H1 (cell line): ENCODE data around the gene CMYA5. TPM values are rescaled to one million over a fixed set of nuclear protein-coding genes. Genes with fewer than 3 reads are reported as not detected.

Experiments
- CTCF ChIA-PET: fragments of 300-600 bp; sonication (Branson Sonifier 250); formaldehyde crosslinking; loops from one replicate; lab custom pipeline; 2021; ENCODE audit not compliant: partially characterized antibody; lab: Charles Lee
- POLR2A ChIA-PET: fragments of 300-600 bp; sonication (Branson Sonifier 250); formaldehyde crosslinking; loops from one replicate; lab custom pipeline; 2021; ENCODE audit warnings: inconsistent platforms; ENCODE audit not compliant: partially characterized antibody; lab: Charles Lee
- DNase-seq, 2 experiments: peaks; one replicate each; pipeline versions ENCODE4 v3.0.0 to v3.0.0-alpha.2; 2010 to 2022; ENCODE audit warnings: low spot score in 2 of 2, low read depth in 1 of 2, mixed read lengths in 1 of 2
- FAIRE-seq: peaks from 2 replicates; lab custom pipeline; 2011; peaks lifted over from hg19 to GRCh38; lab: Jason Lieb, UNC
- H2AFZ ChIP-seq: 2 replicates; pipeline ENCODE4 v1.8.1; 2012; ENCODE audit warnings: low read length, inconsistent platforms
- H2AK5ac ChIP-seq: 2 replicates; pipeline ENCODE4 v1.6.1; 2013; ENCODE audit warnings: low read depth, low read length
- H2BK120ac ChIP-seq: replicated peaks from 2 replicates; pipeline ENCODE3; 2013; ENCODE audit warnings: low read depth, low read length, inconsistent platforms
- H2BK12ac ChIP-seq: 2 replicates; pipeline ENCODE4 v1.6.1; 2013; ENCODE audit warnings: low read depth, low read length
- H2BK15ac ChIP-seq: 2 replicates; pipeline ENCODE4 v1.6.1; 2013; ENCODE audit warnings: low read length
- H2BK20ac ChIP-seq: 2 replicates; pipeline ENCODE4 v1.6.1; 2013; ENCODE audit warnings: low read length
- H2BK5ac ChIP-seq: 2 replicates; pipeline ENCODE4 v1.6.1; 2013; ENCODE audit warnings: low read depth, low read length
- H3K14ac ChIP-seq: 2 replicates; pipeline ENCODE4 v1.6.1; 2013; ENCODE audit warnings: inconsistent platforms; ENCODE audit not compliant: insufficient read length
- H3K18ac ChIP-seq: 2 replicates; pipeline ENCODE4 v1.6.1; 2013; ENCODE audit warnings: low read length; ENCODE audit errors: extremely low read depth
- H3K23ac ChIP-seq: 2 replicates; pipeline ENCODE4 v1.6.1; 2013; ENCODE audit warnings: inconsistent platforms; ENCODE audit not compliant: insufficient read length
- H3K23me2 ChIP-seq: 2 replicates; pipeline ENCODE4 v1.6.1; 2013; ENCODE audit warnings: low read depth, low read length
- H3K27ac ChIP-seq: 2 replicates; pipeline ENCODE4 v1.6.1; 2011; ENCODE audit warnings: low read depth, low read length, inconsistent platforms
- H3K27me3 ChIP-seq, 4 experiments: replicated peaks in 1 of 4; 1 replicate in 1 of 4; 2 replicates in 3 of 4; pipeline versions ENCODE4 v1.6.1 to v1.8.1; 2011 to 2013; ENCODE audit warnings: low read length in 3 of 4, mild to moderate bottlenecking in 3 of 4, inconsistent platforms in 2 of 4, mixed read lengths in 2 of 4, moderate library complexity in 1 of 4; ENCODE audit not compliant: control insufficient read depth in 3 of 4, insufficient read depth in 3 of 4; ENCODE audit errors: extremely low read depth in 1 of 4
- H3K36me3 ChIP-seq, 4 experiments: 2 replicates each; pipeline versions ENCODE4 v1.6.1 to v1.8.1; 2011 to 2013; ENCODE audit warnings: mild to moderate bottlenecking in 4 of 4, low read length in 3 of 4, moderate library complexity in 2 of 4, control low read depth in 1 of 4, inconsistent platforms in 1 of 4; ENCODE audit not compliant: insufficient read depth in 4 of 4, control insufficient read depth in 2 of 4
- H3K4ac ChIP-seq: replicated peaks from 2 replicates; pipeline ENCODE3; 2013; ENCODE audit warnings: low read length, low read depth, mixed read lengths, inconsistent platforms; ENCODE audit not compliant: insufficient read length
- H3K4me1 ChIP-seq, 4 experiments: replicated peaks in 1 of 4; 1 replicate in 1 of 4; 2 replicates in 3 of 4; pipeline versions ENCODE4 v1.6.1 to v1.8.1; 2011 to 2013; ENCODE audit warnings: low read length in 3 of 4, inconsistent platforms in 2 of 4, mixed read lengths in 1 of 4; ENCODE audit not compliant: insufficient read depth in 4 of 4, control insufficient read depth in 3 of 4
- H3K4me2 ChIP-seq, 2 experiments: 2 replicates each; pipeline versions ENCODE4 v1.6.1 to v1.8.1; 2011 to 2013; ENCODE audit warnings: low read depth in 2 of 2, low read length in 2 of 2, control low read depth in 1 of 2, inconsistent platforms in 1 of 2, mild to moderate bottlenecking in 1 of 2; ENCODE audit not compliant: insufficient read depth in 1 of 2
- H3K4me3 ChIP-seq, 4 experiments: fragments of 200-600, 300-600 bp in 1 of 4; sonication (generic), shearing (Covaris generic), sonication (Bioruptor Twin) in 1 of 4; 2 replicates each; pipeline versions ENCODE4 v1.5.1 to v1.8.1; 2011 to 2016; ENCODE audit warnings: low read length in 4 of 4, low read depth in 3 of 4, control low read depth in 2 of 4, inconsistent platforms in 2 of 4, mild to moderate bottlenecking in 2 of 4, mixed read lengths in 1 of 4, moderate library complexity in 1 of 4; ENCODE audit not compliant: insufficient read depth in 2 of 4; ENCODE audit errors: extremely low read depth in 1 of 4
- H3K56ac ChIP-seq: replicated peaks from 2 replicates; pipeline ENCODE3; 2013; ENCODE audit warnings: low read depth, mild to moderate bottlenecking, mixed read lengths, low read length, inconsistent platforms; ENCODE audit not compliant: insufficient read length
- H3K79me1 ChIP-seq: 2 replicates; pipeline ENCODE4 v1.6.1; 2013; ENCODE audit warnings: low read depth, low read length, control low read depth
- H3K79me2 ChIP-seq, 2 experiments: 2 replicates each; pipeline versions ENCODE4 v1.6.1 to v1.8.1; 2012 to 2013; ENCODE audit warnings: low read length in 2 of 2, mild to moderate bottlenecking in 2 of 2, inconsistent platforms in 1 of 2; ENCODE audit not compliant: insufficient read depth in 2 of 2, control insufficient read depth in 1 of 2
- H3K9ac ChIP-seq, 4 experiments: replicated peaks in 1 of 4; 1 replicate in 1 of 4; 2 replicates in 3 of 4; pipeline versions ENCODE4 v1.6.1 to v1.8.1; 2011 to 2013; ENCODE audit warnings: low read depth in 3 of 4, low read length in 3 of 4, control low read depth in 2 of 4, mild to moderate bottlenecking in 2 of 4, moderate library complexity in 2 of 4, inconsistent platforms in 1 of 4; ENCODE audit errors: extremely low read depth in 1 of 4
- H3K9me3 ChIP-seq, 2 experiments: 2 replicates each; pipeline versions ENCODE4 v1.6.1 to v1.8.1; 2012 to 2013; ENCODE audit warnings: mild to moderate bottlenecking in 2 of 2, moderate library complexity in 2 of 2, control low read depth in 1 of 2, inconsistent platforms in 1 of 2, low read depth in 1 of 2, low read length in 1 of 2, mixed read lengths in 1 of 2; ENCODE audit not compliant: insufficient read depth in 2 of 2
- H4K20me1 ChIP-seq, 2 experiments: replicated peaks in 1 of 2; 2 replicates each; pipeline versions ENCODE3 to v1.8.1; 2011 to 2013; ENCODE audit warnings: inconsistent platforms in 2 of 2, low read length in 2 of 2, mild to moderate bottlenecking in 1 of 2; ENCODE audit not compliant: insufficient read depth in 2 of 2, control insufficient read depth in 1 of 2
- H4K5ac ChIP-seq: 2 replicates; pipeline ENCODE4 v1.6.1; 2013; ENCODE audit warnings: low read length, low read depth, mixed read lengths, inconsistent platforms; ENCODE audit not compliant: insufficient read length
- H4K8ac ChIP-seq: 2 replicates; pipeline ENCODE4 v1.8.0; 2013; ENCODE audit warnings: mild to moderate bottlenecking, moderate library complexity, low read length, inconsistent platforms; ENCODE audit not compliant: insufficient read depth; ENCODE audit errors: extremely low read depth
- H4K91ac ChIP-seq: replicated peaks from 2 replicates; pipeline ENCODE3; 2013; ENCODE audit warnings: low read length, mixed read lengths, inconsistent platforms; ENCODE audit not compliant: insufficient read length
- CTBP2 ChIP-seq: IDR thresholded peaks from 2 replicates; pipeline ENCODE4 v1.7.0; 2011; ENCODE audit warnings: borderline replicate concordance, mild to moderate bottlenecking, moderate library complexity, mixed read lengths, low read length; ENCODE audit not compliant: insufficient read depth, insufficient read length
- PHF8 ChIP-seq: fragments of 200-600 bp; sonication (generic); conservative IDR thresholded peaks from 2 replicates; pipeline ENCODE4 v1.7.1; 2012; ENCODE audit warnings: low read depth, mild to moderate bottlenecking, inconsistent platforms, low read length, moderate library complexity
- RNF2 ChIP-seq: fragments of 200-900, 300-1000 bp; sonication (generic); IDR thresholded peaks from 2 replicates; pipeline ENCODE4 v1.7.1; 2016; ENCODE audit warnings: borderline replicate concordance, low read depth, mild to moderate bottlenecking, antibody characterized with exemption, low read length; ENCODE audit not compliant: poor library complexity, severe bottlenecking; ENCODE audit errors: missing control alignments
- SIN3A ChIP-seq, 2 experiments: IDR thresholded peaks in 1 of 2; conservative IDR thresholded peaks in 1 of 2; 2 replicates each; pipeline ENCODE4 v1.6.1; 2011 to 2012; ENCODE audit warnings: low read length in 2 of 2, improper control_type of control experiment in 1 of 2, low read depth in 1 of 2, mild to moderate bottlenecking in 1 of 2
- SUZ12 ChIP-seq: fragments of 200-600 bp; sonication (generic); IDR thresholded peaks from 2 replicates; pipeline ENCODE4 v1.6.1; 2012; ENCODE audit warnings: mild to moderate bottlenecking, inconsistent platforms, low read length, moderate library complexity, mixed read lengths
- TAF1 ChIP-seq: IDR thresholded peaks from 2 replicates; pipeline ENCODE4 v1.6.1; 2011; ENCODE audit warnings: mild to moderate bottlenecking, low read depth, low read length
- TCF12 ChIP-seq: IDR thresholded peaks from 2 replicates; pipeline ENCODE4 v1.6.1; 2011; ENCODE audit warnings: low read depth, mild to moderate bottlenecking, low read length
- WGBS, 2 experiments: shearing (Covaris generic) in 1 of 2; methylation state at CpG; one replicate each; pipeline versions ENCODE4 v1.1.6 to v1.1.7; 2013 to 2015; ENCODE audit warnings: low lambda C conversion rate in 2 of 2, mixed read lengths in 2 of 2, inconsistent platforms in 1 of 2, low coverage in 1 of 2, missing lambda C conversion rate in 1 of 2; ENCODE audit not compliant: insufficient replicate concordance in 2 of 2, insufficient coverage in 1 of 2, insufficient read length in 1 of 2; ENCODE audit errors: extremely low coverage in 1 of 2, missing lambda C conversion rate in 1 of 2; 5-methylcytosine and 5-hydroxymethylcytosine counted together
- polyA plus RNA-seq, 7 experiments: library from polyadenylated mRNA; depleted of rRNA in 3 of 7; stranded (reverse) in 5 of 7; unstranded in 2 of 7; fragments of >200 nt in 5 of 7; fragments of 200-250 nt in 2 of 7; gene quantifications; 1 replicate in 5 of 7; 2 replicates in 1 of 7; 4 replicates in 1 of 7; pipeline versions ENCODE4 v1.2.1 to v1.2.3, GENCODE V29; 2011 to 2013; ENCODE audit warnings: missing spikeins in 2 of 7, mixed read lengths in 2 of 7
- total RNA-seq: library from RNA; stranded (reverse); fragmentation: NEBNext Ultra II Directional; extraction: Animal tissue kit (Norgen Biotek cat#: 25700); gene quantifications from 2 replicates; pipeline ENCODE4 v1.2.1, GENCODE V29; 2021

Gene CMYA5
- total and polyA plus RNA-seq, 2 of the 8 experiments (the other 6 are each of a cell fraction or from before 2014, with no cell fraction given), result 0.88 to 0.95 TPM

DNA sequence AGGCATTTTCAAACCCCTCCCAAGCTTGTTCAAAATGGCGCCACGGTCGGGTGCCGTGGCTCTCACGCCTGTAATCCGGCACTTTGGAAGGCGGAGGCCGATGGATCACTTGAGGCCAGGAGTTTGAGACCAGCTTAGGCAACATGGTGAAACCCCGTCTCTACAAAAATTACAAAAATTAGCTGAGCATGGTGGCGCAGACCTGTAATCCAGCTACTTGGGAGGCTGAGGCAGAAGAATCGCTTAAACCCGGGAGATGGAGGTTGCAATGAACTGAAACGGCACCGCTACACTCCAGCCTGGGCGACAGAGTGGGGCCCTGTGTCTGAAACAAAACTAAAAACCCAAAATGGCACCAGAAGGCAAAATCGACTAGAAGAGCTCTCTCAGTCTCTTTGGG lies 159.4 kb downstream of the CMYA5 start:
- Histone ChIP-seq H3K56ac (no peak overlapping the region), H3K79me1 (no peaks in the 10 kb centered on the region), H2BK20ac (no peak overlapping the region), H3K14ac (no peak overlapping the region), H2AK5ac (no peak overlapping the region), H4K91ac (no peak overlapping the region), H2BK15ac (no peak overlapping the region), H3K4ac (no peak overlapping the region), H4K20me1 (no peaks in the 10 kb centered on the region), H3K23ac (no peak overlapping the region), H3K23me2 (no peaks in the 10 kb centered on the region), H3K79me2 (no peaks in the 10 kb centered on the region), H3K9ac (no peak overlapping the region), H3K27me3 (no peaks in the 10 kb centered on the region), H3K36me3 (no peaks in the 10 kb centered on the region), H3K4me1 (no peaks in the 10 kb centered on the region), H2BK12ac (no peak overlapping the region), H4K8ac (no peak overlapping the region), H4K5ac (no peak overlapping the region), H3K4me2 (no peak overlapping the region), H3K18ac (no peak overlapping the region), H2BK120ac (no peak overlapping the region), H3K4me3 (no peak overlapping the region), H2AFZ (no peak overlapping the region), H3K27ac (no peak overlapping the region), H3K9me3 (no peaks in the 10 kb centered on the region), H2BK5ac (no peak overlapping the region)
- DNase-seq, result peak in 1 of 2 experiments; percentile 20
- ChIA-PET POLR2A (no interaction called here), CTCF (interaction anchor here (0.8 to 1.1 kb wide), 2 partner anchors 9 to 12 kb away, joined by 3 to 6 read pairs; no protein-coding TSS in a partner anchor)
- FAIRE-seq, result no peak
- TF ChIP-seq TAF1 (no peak), RNF2 (no peak), TCF12 (no peak), SUZ12 (no peak), PHF8 (no peak), CTBP2 (no peak), SIN3A (conservative IDR thresholded peaks at IDR 0.05 in 1 of 2, IDR thresholded peaks at IDR 0.05 in 1 of 2; ENCODE audit: low read depth in 1 of 2, low read length in 2 of 2) (no peak)
- WGBS, 2 experiments, result 97% methylated on average over 16 of the region's 16 CpGs; no CpG with 5 or more reads in 1 of the 2 experiments
